HCT116 (cell line): Measurements from ENCODE around the gene TCFL5. TPM values are rescaled to one million over a fixed set of nuclear protein-coding genes. Genes with fewer than 3 reads are reported as not detected.

Source experiments
- ATAC-seq: fragments of 200-7000 bp; cut with Tn5 transposase; 2 replicates; pipeline ENCODE4 v1.9.1; 2020; ENCODE audit warnings: mild to moderate bottlenecking, moderate library complexity
- BruUV-seq: library from RNA; stranded (reverse); fragments of 400-500 nt; replicated peaks from 2 replicates; lab custom pipeline; 2021; lab: Mats Ljungman, UMichigan
- CTCF ChIA-PET: fragments of 300-600 bp; sonication (Branson Sonifier 250); formaldehyde crosslinking; loops from one replicate; lab custom pipeline; 2021; ENCODE audit warnings: antibody characterized with exemption; lab: Charles Lee
- POLR2A ChIA-PET: fragments of 300-600, 350-600 bp; sonication (Branson Sonifier 250); formaldehyde crosslinking; loops from one replicate; lab custom pipeline; 2021; ENCODE audit warnings: antibody characterized with exemption; lab: Charles Lee
- RAD21 ChIA-PET, 2 experiments: fragments of 300-600 bp; sonication (Branson Sonifier 250); formaldehyde crosslinking; loops; one replicate each; lab custom pipeline; 2023; ENCODE audit warnings: low total read pairs in 2 of 2; ENCODE audit not compliant: uncharacterized antibody in 2 of 2, unreplicated experiment in 2 of 2, low non-redundant PET in 1 of 2; lab: Charles Lee
- DNase-seq: peaks from one replicate; pipeline ENCODE4 v3.0.0-alpha.2; 2010; ENCODE audit warnings: low read depth, low spot score
- H2AFZ ChIP-seq: fragments of 200-600 bp; shearing (Covaris generic), sonication (generic); 2 replicates; pipeline ENCODE4 v1.6.1; 2017; ENCODE audit warnings: low read depth, mixed run types, mixed read lengths, antibody characterized with exemption, low read length; ENCODE audit not compliant: poor library complexity, severe bottlenecking
- H3K27ac ChIP-seq: 2 replicates; pipeline ENCODE4 v1.5.1; 2012; ENCODE audit warnings: low read depth, low read length
- H3K27me3 ChIP-seq: fragments of 200-600 bp; sonication (generic); 2 replicates; pipeline ENCODE4 v1.6.1; 2016; ENCODE audit warnings: mixed run types, low read length, mixed read lengths; ENCODE audit not compliant: insufficient read depth
- H3K36me3 ChIP-seq, 2 experiments: fragments of 200-500 bp in 1 of 2; fragments of 200-600 bp in 1 of 2; sonication (Bioruptor generic) in 1 of 2; sonication (generic) in 1 of 2; 2 replicates each; pipeline versions ENCODE4 v1.5.1 to v1.6.1; 2014 to 2016; ENCODE audit warnings: low read length in 2 of 2, inconsistent platforms in 1 of 2, mixed read lengths in 1 of 2, mixed run types in 1 of 2; ENCODE audit not compliant: insufficient read depth in 2 of 2, control insufficient read depth in 1 of 2
- H3K4me1 ChIP-seq, 2 experiments: fragments of 200-600 bp in 1 of 2; sonication (generic) in 1 of 2; 2 replicates each; pipeline versions ENCODE4 v1.5.1 to v1.6.1; 2012 to 2017; ENCODE audit warnings: low read length in 2 of 2, inconsistent platforms in 1 of 2, mild to moderate bottlenecking in 1 of 2, mixed read lengths in 1 of 2, mixed run types in 1 of 2, moderate library complexity in 1 of 2; ENCODE audit not compliant: insufficient read depth in 2 of 2, control insufficient read depth in 1 of 2
- H3K4me2 ChIP-seq: fragments of 200-600 bp; sonication (generic); 2 replicates; pipeline ENCODE4 v1.6.1; 2017; ENCODE audit warnings: mixed run types, low read length, mixed read lengths
- H3K4me3 ChIP-seq, 2 experiments: fragments of 200-600 bp in 1 of 2; sonication (generic) in 1 of 2; replicated peaks in 1 of 2; 2 replicates each; pipeline ENCODE4 v1.5.1; 2011 to 2016; ENCODE audit warnings: low read length in 2 of 2, control low read depth in 1 of 2, low read depth in 1 of 2, mild to moderate bottlenecking in 1 of 2, mixed read lengths in 1 of 2, mixed run types in 1 of 2
- H3K79me2 ChIP-seq: fragments of 200-600 bp; sonication (generic); 2 replicates; pipeline ENCODE4 v1.6.1; 2017; ENCODE audit warnings: mild to moderate bottlenecking, mixed run types, low read length, moderate library complexity, mixed read lengths; ENCODE audit not compliant: insufficient read depth
- H3K9ac ChIP-seq: fragments of 200-600 bp; sonication (generic); 2 replicates; pipeline ENCODE4 v1.6.1; 2016; ENCODE audit warnings: low read length, mixed read lengths
- H3K9me2 ChIP-seq: fragments of 200-600 bp; sonication (generic), shearing (Covaris generic); 2 replicates; pipeline ENCODE4 v1.6.1; 2017; ENCODE audit warnings: mixed run types, mild to moderate bottlenecking, moderate library complexity; ENCODE audit not compliant: insufficient read depth
- H3K9me3 ChIP-seq, 2 experiments: fragments of 200-500 bp in 1 of 2; fragments of 200-600 bp in 1 of 2; sonication (Bioruptor generic) in 1 of 2; sonication (generic) in 1 of 2; 2 replicates each; pipeline ENCODE4 v1.6.1; 2014 to 2017; ENCODE audit warnings: low read length in 2 of 2, mixed read lengths in 2 of 2, inconsistent platforms in 1 of 2, low read depth in 1 of 2, mild to moderate bottlenecking in 1 of 2, mixed run types in 1 of 2, moderate library complexity in 1 of 2; ENCODE audit not compliant: control insufficient read depth in 1 of 2, insufficient read depth in 1 of 2
- H4K20me1 ChIP-seq: fragments of 200-600 bp; sonication (generic), shearing (Covaris generic); 2 replicates; pipeline ENCODE4 v1.6.1; 2017; ENCODE audit warnings: mixed run types, mild to moderate bottlenecking, moderate library complexity; ENCODE audit not compliant: insufficient read depth
- CBX3 ChIP-seq: IDR thresholded peaks from 2 replicates; pipeline ENCODE4 v1.6.1; 2012; ENCODE audit warnings: low read depth
- CEBPB ChIP-seq: IDR thresholded peaks from 2 replicates; pipeline ENCODE4 v1.6.1; 2012; ENCODE audit warnings: low read depth
- EGR1 ChIP-seq: IDR thresholded peaks from 2 replicates; pipeline ENCODE4 v1.6.1; 2012; ENCODE audit warnings: low read depth
- EZH2 ChIP-seq: fragments of 200-600 bp; sonication (generic); IDR thresholded peaks from 2 replicates; pipeline ENCODE4 v1.6.1; 2017; ENCODE audit warnings: antibody characterized with exemption, mixed run types
- EZH2phosphoT487 ChIP-seq: fragments of 200-600 bp; IDR thresholded peaks from 2 replicates; pipeline ENCODE4 v1.6.1; 2018; ENCODE audit warnings: antibody characterized with exemption, borderline replicate concordance
- JUND ChIP-seq: IDR thresholded peaks from 2 replicates; pipeline ENCODE4 v1.6.1; 2012
- MAX ChIP-seq: IDR thresholded peaks from 2 replicates; pipeline ENCODE4 v1.6.1; 2012
- POLR2AphosphoS5 ChIP-seq: IDR thresholded peaks from 2 replicates; pipeline ENCODE4 v1.6.1; 2011; ENCODE audit warnings: mild to moderate bottlenecking, low read depth, low read length, moderate library complexity
- RAD21 ChIP-seq: IDR thresholded peaks from 2 replicates; pipeline ENCODE4 v1.6.1; 2012; ENCODE audit warnings: low read depth, mild to moderate bottlenecking
- YY1 ChIP-seq: IDR thresholded peaks from 2 replicates; pipeline ENCODE4 v1.6.1; 2011; ENCODE audit warnings: low read length, low read depth, moderate library complexity, mild to moderate bottlenecking; ENCODE audit not compliant: insufficient replicate concordance; ENCODE audit errors: extremely low read depth
- ZFX ChIP-seq: fragments of 450-650 bp; IDR thresholded peaks from 2 replicates; pipeline ENCODE4 v1.6.1; 2017
- ZNF274 ChIP-seq: fragments of 200-500 bp; sonication (Bioruptor generic); IDR thresholded peaks from 2 replicates; pipeline ENCODE4 v1.6.1; 2014; ENCODE audit warnings: mild to moderate bottlenecking, low read depth, low read length, inconsistent platforms
- intact Hi-C: fragments of 100-400 bp; cut with micrococcal nuclease; formaldehyde crosslinking; loops from 2 replicates; pipeline ENCODE4 v1.10.0; 2022
- total RNA-seq: library from RNA; stranded (reverse); gene quantifications from one replicate; pipeline ENCODE4 v1.2.1, GENCODE V29; 2021; ENCODE audit not compliant: unreplicated experiment
- TF ChIP-seq, protein P1 (sequence below): IDR thresholded peaks from 2 replicates; pipeline ENCODE4 v1.6.1; 2012
- TF ChIP-seq, protein P2 (sequence below): IDR thresholded peaks from 2 replicates; pipeline ENCODE4 v1.6.1; 2012; ENCODE audit warnings: low read depth

The TCFL5 gene
- total RNA-seq, 1 experiment from 2014 or later = 20.4 TPM

DNA sequence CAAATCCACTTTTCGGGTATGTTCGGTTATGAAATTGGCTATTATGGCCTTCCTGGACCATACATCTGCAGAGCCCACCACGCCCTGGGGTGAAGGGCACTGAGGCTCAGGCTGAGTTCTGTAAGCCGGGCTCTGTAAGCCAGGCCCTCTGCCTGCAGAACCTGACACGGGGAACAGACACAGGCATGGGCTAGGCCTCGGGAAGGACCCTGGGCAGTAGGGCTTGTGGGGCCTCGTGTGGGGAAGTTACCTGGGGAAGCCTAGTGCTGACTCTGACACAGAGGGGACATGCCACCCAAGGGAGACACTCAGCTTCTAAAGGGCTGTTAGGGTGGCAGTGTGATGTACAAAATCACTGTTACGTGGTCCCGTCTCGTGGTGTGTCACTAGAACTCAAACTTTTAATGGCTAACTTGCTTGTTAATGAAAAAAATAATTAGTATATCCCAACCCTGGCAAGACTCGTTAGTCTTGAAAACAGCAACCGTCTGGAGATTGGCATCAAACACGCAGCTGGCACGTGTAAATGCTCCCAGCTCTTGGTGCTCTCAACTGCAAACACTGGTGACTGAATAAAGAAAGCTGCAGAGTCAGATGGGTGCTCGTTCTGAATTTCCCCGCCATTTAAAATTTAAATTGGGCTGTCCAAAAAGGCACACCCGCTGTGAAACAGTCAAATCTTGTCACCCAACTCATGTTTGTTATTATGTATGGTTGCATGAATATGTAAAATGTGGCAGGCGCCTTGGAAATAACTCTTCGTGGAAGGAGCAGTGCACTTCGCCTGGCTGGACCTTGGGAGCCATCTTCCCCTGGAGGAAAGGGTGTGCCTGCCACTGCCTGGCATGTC, 23.6 kb upstream of the TCFL5 start:
- ATAC-seq (no peak), DNase-seq (no peak)
- Histone ChIP-seq H3K36me3 (peaks cover 4 to 17% of the 10 kb centered on the region in 2 experiments; a peak in 3 of 4 replicates), H2AFZ (no peak overlapping the region), H3K9me3 (no peaks in the 10 kb centered on the region), H3K9ac (no peak overlapping the region), H4K20me1 (no peaks in the 10 kb centered on the region), H3K4me3 (no peak overlapping the region), H3K4me2 (no peak overlapping the region), H3K4me1 (no peaks in the 10 kb centered on the region), H3K79me2 (no peaks in the 10 kb centered on the region), H3K27me3 (no peaks in the 10 kb centered on the region), H3K27ac (no peak overlapping the region), H3K9me2 (no peaks in the 10 kb centered on the region)
- CTCF ChIA-PET = no interaction called here
- RAD21 ChIA-PET = no interaction called here
- no peak for TF ChIP-seq ZNF274
- TF ChIP-seq POLR2AphosphoS5 = no peak
- TF ChIP-seq ZFX = no peak
- no peak for TF ChIP-seq EZH2
- TF ChIP-seq CBX3 = no peak
- TF ChIP-seq CEBPB = no peak
- TF ChIP-seq JUND = no peak
- TF ChIP-seq, protein P1, sequence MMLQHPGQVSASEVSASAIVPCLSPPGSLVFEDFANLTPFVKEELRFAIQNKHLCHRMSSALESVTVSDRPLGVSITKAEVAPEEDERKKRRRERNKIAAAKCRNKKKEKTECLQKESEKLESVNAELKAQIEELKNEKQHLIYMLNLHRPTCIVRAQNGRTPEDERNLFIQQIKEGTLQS = no peak
- TF ChIP-seq EZH2phosphoT487 = no peak
- TF ChIP-seq, protein P2, sequence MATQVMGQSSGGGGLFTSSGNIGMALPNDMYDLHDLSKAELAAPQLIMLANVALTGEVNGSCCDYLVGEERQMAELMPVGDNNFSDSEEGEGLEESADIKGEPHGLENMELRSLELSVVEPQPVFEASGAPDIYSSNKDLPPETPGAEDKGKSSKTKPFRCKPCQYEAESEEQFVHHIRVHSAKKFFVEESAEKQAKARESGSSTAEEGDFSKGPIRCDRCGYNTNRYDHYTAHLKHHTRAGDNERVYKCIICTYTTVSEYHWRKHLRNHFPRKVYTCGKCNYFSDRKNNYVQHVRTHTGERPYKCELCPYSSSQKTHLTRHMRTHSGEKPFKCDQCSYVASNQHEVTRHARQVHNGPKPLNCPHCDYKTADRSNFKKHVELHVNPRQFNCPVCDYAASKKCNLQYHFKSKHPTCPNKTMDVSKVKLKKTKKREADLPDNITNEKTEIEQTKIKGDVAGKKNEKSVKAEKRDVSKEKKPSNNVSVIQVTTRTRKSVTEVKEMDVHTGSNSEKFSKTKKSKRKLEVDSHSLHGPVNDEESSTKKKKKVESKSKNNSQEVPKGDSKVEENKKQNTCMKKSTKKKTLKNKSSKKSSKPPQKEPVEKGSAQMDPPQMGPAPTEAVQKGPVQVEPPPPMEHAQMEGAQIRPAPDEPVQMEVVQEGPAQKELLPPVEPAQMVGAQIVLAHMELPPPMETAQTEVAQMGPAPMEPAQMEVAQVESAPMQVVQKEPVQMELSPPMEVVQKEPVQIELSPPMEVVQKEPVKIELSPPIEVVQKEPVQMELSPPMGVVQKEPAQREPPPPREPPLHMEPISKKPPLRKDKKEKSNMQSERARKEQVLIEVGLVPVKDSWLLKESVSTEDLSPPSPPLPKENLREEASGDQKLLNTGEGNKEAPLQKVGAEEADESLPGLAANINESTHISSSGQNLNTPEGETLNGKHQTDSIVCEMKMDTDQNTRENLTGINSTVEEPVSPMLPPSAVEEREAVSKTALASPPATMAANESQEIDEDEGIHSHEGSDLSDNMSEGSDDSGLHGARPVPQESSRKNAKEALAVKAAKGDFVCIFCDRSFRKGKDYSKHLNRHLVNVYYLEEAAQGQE = no peak
- no peak for TF ChIP-seq MAX
- TF ChIP-seq YY1 = no peak
- no peak for TF ChIP-seq RAD21
- TF ChIP-seq EGR1 = no peak
- intact Hi-C loops = no loop called here
- BruUV-seq = no TSS peak
- POLR2A ChIA-PET = no interaction called here
